ENCODE data around the gene PLPP2.

Gene PLPP2

DNA sequence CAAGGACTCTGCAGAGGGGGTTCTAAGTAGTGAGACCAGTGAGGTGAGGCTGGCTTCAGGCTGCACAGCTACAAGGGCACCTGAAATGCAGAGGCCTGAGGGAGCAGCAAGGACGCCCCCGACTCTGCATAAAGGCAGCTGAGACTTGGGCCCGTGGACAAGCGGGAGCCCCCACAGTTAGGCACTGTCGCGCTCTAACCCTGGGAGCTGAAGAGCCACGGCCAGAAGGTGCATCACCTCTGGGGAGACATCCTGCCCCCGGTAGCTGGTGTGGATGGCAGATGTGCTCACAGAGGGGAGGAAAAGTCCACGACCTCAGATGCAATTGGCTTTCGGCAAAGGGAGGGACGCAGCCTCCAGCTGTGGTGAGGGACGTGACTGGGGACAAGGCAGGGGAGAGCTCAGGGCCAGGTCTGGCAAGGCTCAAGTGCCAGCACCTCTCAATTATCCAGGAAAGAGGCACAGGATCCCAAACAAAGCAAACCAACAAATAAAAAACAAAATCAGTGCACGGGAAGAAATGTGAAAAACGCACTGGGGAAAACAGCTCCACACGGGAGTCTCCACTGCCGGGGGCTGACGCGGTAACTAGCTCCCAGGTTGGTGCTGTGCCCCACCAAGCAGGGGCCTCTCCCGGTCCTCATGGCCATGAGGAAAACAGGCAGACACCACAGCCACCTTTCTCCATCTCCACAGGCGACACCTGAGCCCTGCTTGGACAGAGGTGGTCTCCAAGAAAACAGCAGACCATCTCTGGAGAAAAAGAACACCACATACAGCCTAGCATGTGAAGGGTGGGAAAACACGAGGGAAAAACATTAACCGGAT is 23.0 kb upstream of the PLPP2 start:
- Histone ChIP-seq H3K23ac (ENCODE audit: low read length) (no peak overlapping the region), H3K79me2 (ENCODE audit: control insufficient read depth, insufficient read depth, low read length) (peaks cover 5% of the 10 kb centered on the region), H3K56ac (ENCODE audit: low read length) (no peak overlapping the region), H4K8ac (ENCODE audit: low read depth, low read length) (no peak overlapping the region), H3K4me2 (ENCODE audit: low read length) (no peak overlapping the region), H3K4ac (ENCODE audit: low read depth, low read length) (no peak overlapping the region), H3K27ac (ENCODE audit: low read depth, low read length) (no peak overlapping the region), H3K27me3 (ENCODE audit: insufficient read depth, low read length, poor library complexity) (no peaks in the 10 kb centered on the region), H2BK15ac (replicated peaks; ENCODE audit: low read depth) (no peak overlapping the region), H2BK5ac (ENCODE audit: low read length) (no peak overlapping the region), H3K18ac (ENCODE audit: low read length) (no peak overlapping the region), H2AK5ac (ENCODE audit: low read length) (no peak overlapping the region), H3K9ac (ENCODE audit: low read length) (no peak overlapping the region), H3K4me3 (ENCODE audit: low read length) (no peak overlapping the region), H4K5ac (ENCODE audit: low read length) (no peak overlapping the region), H3K4me1 (ENCODE audit: control insufficient read depth, low read depth, low read length) (no peaks in the 10 kb centered on the region), H2BK120ac (ENCODE audit: low read depth, low read length) (no peak overlapping the region), H3K36me3 (ENCODE audit: control insufficient read depth, insufficient read depth, low read length) (peaks cover 14% of the 10 kb centered on the region), H3K79me1 (ENCODE audit: low read length) (peaks cover 13% of the 10 kb centered on the region)
- no peak for DNase-seq
- WGBS (ENCODE audit: extremely low coverage, insufficient coverage, low lambda C conversion rate): no CpG with 5 or more reads among the region's 22 CpGs

DNA sequence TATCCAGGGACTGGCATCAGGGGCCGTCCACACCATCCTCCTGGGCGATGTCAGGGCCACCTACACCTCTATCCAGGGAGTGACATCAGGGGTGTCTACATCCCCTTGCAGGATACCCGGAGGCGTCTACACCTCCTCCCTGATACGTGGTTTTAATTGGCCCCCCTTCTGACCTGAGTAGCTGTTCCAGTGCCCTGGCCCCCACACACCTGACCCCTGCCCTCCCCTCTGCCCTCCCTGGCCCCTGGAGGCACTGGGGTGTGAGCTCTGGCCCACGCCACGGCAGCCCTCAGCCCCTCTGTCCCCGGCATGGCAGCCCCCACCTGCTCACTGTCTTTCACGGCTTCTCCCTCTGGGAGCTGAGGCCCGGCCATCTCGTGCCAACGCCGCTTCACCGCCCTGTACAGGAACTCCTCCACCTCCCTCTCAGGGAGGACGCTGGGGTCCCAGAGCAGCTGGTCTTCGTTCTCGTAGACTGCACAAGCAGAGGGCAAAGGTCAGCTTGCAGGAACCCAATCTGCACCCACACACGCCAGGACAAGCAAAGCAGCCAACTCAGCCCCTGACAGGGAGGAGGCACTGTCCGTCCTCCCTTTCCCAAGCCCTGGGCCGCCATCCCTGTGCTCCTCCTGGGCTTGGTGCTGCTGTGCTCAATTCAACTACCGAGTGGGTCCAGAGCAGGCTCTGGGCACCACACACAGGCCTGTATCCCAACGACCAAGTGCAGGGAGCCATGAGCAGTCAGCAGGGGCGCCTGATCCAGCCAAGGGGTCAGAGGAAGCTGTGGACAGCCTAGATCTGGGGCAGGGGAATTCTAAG is 22.2 kb upstream of the PLPP2 start:
- Histone ChIP-seq H2BK5ac (ENCODE audit: low read length) (no peak overlapping the region), H3K4me1 (ENCODE audit: control insufficient read depth, low read depth, low read length) (no peaks in the 10 kb centered on the region), H2BK15ac (replicated peaks; ENCODE audit: low read depth) (no peak overlapping the region), H3K23ac (ENCODE audit: low read length) (no peak overlapping the region), H3K36me3 (ENCODE audit: control insufficient read depth, insufficient read depth, low read length) (peaks cover 14% of the 10 kb centered on the region), H3K56ac (ENCODE audit: low read length) (no peak overlapping the region), H3K27ac (ENCODE audit: low read depth, low read length) (no peak overlapping the region), H4K8ac (ENCODE audit: low read depth, low read length) (no peak overlapping the region), H3K9ac (ENCODE audit: low read length) (no peak overlapping the region), H3K27me3 (ENCODE audit: insufficient read depth, low read length, poor library complexity) (no peaks in the 10 kb centered on the region), H3K4me3 (ENCODE audit: low read length) (no peak overlapping the region), H2AK5ac (ENCODE audit: low read length) (no peak overlapping the region), H3K18ac (ENCODE audit: low read length) (no peak overlapping the region), H2BK120ac (ENCODE audit: low read depth, low read length) (no peak overlapping the region), H4K5ac (ENCODE audit: low read length) (no peak overlapping the region), H3K79me1 (ENCODE audit: low read length) (peaks cover 13% of the 10 kb centered on the region), H3K4ac (ENCODE audit: low read depth, low read length) (no peak overlapping the region), H3K79me2 (ENCODE audit: control insufficient read depth, insufficient read depth, low read length) (peaks cover 5% of the 10 kb centered on the region), H3K4me2 (ENCODE audit: low read length) (no peak overlapping the region)
- no peak for DNase-seq
- no CpG with 5 or more reads among the region's 23 CpGs for WGBS (ENCODE audit: extremely low coverage, insufficient coverage, low lambda C conversion rate)

DNA sequence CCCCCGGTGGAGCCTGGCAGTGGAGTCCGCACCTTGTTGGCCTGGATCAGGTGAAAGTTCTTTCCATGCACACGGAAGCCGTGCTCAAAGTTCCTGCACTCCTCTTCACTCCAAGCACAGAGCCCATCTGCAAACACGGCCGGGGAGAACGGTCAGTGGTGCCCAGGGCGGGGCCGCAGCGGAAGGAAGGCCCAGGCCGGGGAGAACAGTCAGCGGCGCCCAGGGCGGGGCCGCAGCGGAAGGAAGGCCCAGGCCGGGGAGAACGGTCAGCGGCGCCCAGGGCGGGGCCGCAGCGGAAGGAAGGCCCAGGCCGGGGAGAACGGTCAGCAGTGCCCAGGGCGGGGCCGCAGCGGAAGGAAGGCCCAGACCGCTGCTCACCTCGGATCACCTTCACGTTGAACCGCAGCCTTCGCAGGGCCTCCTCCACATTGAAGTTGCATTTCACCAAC is 20.6 kb upstream of the PLPP2 start:
- no peak overlapping the region for H2BK5ac ChIP-seq (ENCODE audit: low read length)
- no peak overlapping the region for H3K4me3 ChIP-seq (ENCODE audit: low read length)
- no peak overlapping the region for H3K27ac ChIP-seq (ENCODE audit: low read depth, low read length)
- no peak overlapping the region for H4K8ac ChIP-seq (ENCODE audit: low read depth, low read length)
- H3K23ac ChIP-seq (ENCODE audit: low read length): no peak overlapping the region
- WGBS (ENCODE audit: extremely low coverage, insufficient coverage, low lambda C conversion rate): no CpG with 5 or more reads among the region's 33 CpGs
- H4K5ac ChIP-seq (ENCODE audit: low read length): no peak overlapping the region
- H3K4ac ChIP-seq (ENCODE audit: low read depth, low read length): no peak overlapping the region
- no peak overlapping the region for H3K4me2 ChIP-seq (ENCODE audit: low read length)
- H3K79me1 ChIP-seq (ENCODE audit: low read length): peaks cover 13% of the 10 kb centered on the region
- no peak overlapping the region for H2BK15ac ChIP-seq (replicated peaks; ENCODE audit: low read depth)
- no peak overlapping the region for H3K9ac ChIP-seq (ENCODE audit: low read length)
- H3K18ac ChIP-seq (ENCODE audit: low read length): no peak overlapping the region
- H2BK120ac ChIP-seq (ENCODE audit: low read depth, low read length): no peak overlapping the region
- no peaks in the 10 kb centered on the region for H3K27me3 ChIP-seq (ENCODE audit: insufficient read depth, low read length, poor library complexity)
- H3K79me2 ChIP-seq (ENCODE audit: control insufficient read depth, insufficient read depth, low read length): peaks cover 5% of the 10 kb centered on the region
- H2AK5ac ChIP-seq (ENCODE audit: low read length): no peak overlapping the region
- no peaks in the 10 kb centered on the region for H3K4me1 ChIP-seq (ENCODE audit: control insufficient read depth, low read depth, low read length)
- peaks cover 16% of the 10 kb centered on the region for H3K36me3 ChIP-seq (ENCODE audit: control insufficient read depth, insufficient read depth, low read length)
- no peak for DNase-seq
- H3K56ac ChIP-seq (ENCODE audit: low read length): no peak overlapping the region

DNA sequence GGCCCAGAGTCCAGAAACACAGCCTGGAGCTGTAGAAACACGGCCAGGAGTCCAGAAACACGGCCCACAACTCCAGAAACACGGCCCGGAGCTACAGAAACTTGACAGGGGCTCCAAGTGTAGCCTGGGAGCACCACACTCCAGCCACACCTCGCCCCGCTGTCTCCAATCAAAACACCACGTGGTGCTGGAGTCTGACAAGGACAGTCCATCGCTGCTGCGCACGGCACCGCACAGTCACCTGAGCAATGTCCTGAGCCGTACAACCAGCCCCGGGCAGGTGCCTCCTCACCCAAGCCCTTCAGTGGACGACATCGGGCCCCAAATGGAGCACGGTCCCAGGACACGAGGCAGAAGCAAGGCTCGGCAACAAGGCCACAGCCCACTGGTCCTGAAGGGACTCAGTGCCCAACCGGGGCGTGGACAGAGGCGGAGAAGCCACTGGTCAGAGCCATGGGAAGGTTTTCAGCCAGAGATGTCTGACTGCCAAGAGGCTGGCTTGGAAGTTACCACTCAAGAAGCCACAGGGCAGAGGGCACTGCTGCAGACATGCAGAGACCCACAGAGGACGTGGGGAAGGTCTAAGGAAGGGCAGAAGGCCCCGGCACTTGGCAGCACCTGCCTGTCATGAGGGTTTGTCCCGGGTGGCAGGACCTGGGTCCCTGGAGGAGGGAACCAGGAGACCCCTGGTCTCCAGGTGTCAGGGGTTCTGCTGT is 19.7 kb upstream of the PLPP2 start:
- no peak overlapping the region for H3K23ac ChIP-seq (ENCODE audit: low read length)
- H4K5ac ChIP-seq (ENCODE audit: low read length): no peak overlapping the region
- H3K4me1 ChIP-seq (ENCODE audit: control insufficient read depth, low read depth, low read length): no peaks in the 10 kb centered on the region
- peaks cover 5% of the 10 kb centered on the region for H3K79me2 ChIP-seq (ENCODE audit: control insufficient read depth, insufficient read depth, low read length)
- H3K56ac ChIP-seq (ENCODE audit: low read length): no peak overlapping the region
- no peak overlapping the region for H2BK15ac ChIP-seq (replicated peaks; ENCODE audit: low read depth)
- no peak overlapping the region for H3K4me2 ChIP-seq (ENCODE audit: low read length)
- no peak overlapping the region for H2BK120ac ChIP-seq (ENCODE audit: low read depth, low read length)
- no peak overlapping the region for H3K9ac ChIP-seq (ENCODE audit: low read length)
- H3K27me3 ChIP-seq (ENCODE audit: insufficient read depth, low read length, poor library complexity): no peaks in the 10 kb centered on the region
- H2AK5ac ChIP-seq (ENCODE audit: low read length): no peak overlapping the region
- peaks cover 16% of the 10 kb centered on the region for H3K36me3 ChIP-seq (ENCODE audit: control insufficient read depth, insufficient read depth, low read length)
- WGBS (ENCODE audit: extremely low coverage, insufficient coverage, low lambda C conversion rate): no CpG with 5 or more reads among the region's 24 CpGs
- H2BK5ac ChIP-seq (ENCODE audit: low read length): no peak overlapping the region
- no peak for DNase-seq
- no peak overlapping the region for H3K18ac ChIP-seq (ENCODE audit: low read length)
- peaks cover 13% of the 10 kb centered on the region for H3K79me1 ChIP-seq (ENCODE audit: low read length)
- H4K8ac ChIP-seq (ENCODE audit: low read depth, low read length): no peak overlapping the region
- no peak overlapping the region for H3K27ac ChIP-seq (ENCODE audit: low read depth, low read length)
- no peak overlapping the region for H3K4ac ChIP-seq (ENCODE audit: low read depth, low read length)
- no peak overlapping the region for H3K4me3 ChIP-seq (ENCODE audit: low read length)

DNA sequence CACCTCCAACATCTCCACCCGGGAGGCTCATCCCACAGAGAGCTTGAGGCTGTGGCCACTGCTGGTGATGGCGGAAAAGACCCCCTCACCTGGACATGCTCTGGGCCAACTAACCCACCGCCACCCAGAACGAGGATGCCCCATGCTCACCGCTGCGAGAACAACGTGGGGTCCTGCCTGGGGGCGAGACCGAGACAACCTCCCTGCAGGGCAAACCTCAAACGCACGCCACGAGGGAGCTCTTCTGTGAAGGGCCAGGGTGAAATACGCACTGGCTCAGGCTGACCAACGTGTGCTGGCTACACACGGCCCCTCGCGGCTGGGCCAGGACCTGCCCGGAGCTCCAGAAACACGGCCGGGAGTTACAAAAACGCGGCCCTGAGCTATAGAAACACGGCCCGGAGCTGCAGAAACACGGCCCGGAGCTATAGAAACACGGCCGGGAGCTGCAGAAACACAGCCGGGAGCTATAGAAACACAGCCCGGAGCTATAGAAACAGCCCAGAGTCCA is 19.0 kb upstream of the PLPP2 start:
- H3K79me1 ChIP-seq (ENCODE audit: low read length): peaks cover 8% of the 10 kb centered on the region
- H3K27me3 ChIP-seq (ENCODE audit: insufficient read depth, low read length, poor library complexity): no peaks in the 10 kb centered on the region
- no peaks in the 10 kb centered on the region for H3K4me1 ChIP-seq (ENCODE audit: control insufficient read depth, low read depth, low read length)
- H4K8ac ChIP-seq (ENCODE audit: low read depth, low read length): no peak overlapping the region
- H2BK5ac ChIP-seq (ENCODE audit: low read length): no peak overlapping the region
- DNase-seq: no peak
- no peak overlapping the region for H3K4ac ChIP-seq (ENCODE audit: low read depth, low read length)
- H2BK15ac ChIP-seq (replicated peaks; ENCODE audit: low read depth): no peak overlapping the region
- H3K27ac ChIP-seq (ENCODE audit: low read depth, low read length): no peak overlapping the region
- H3K56ac ChIP-seq (ENCODE audit: low read length): no peak overlapping the region
- no peak overlapping the region for H4K5ac ChIP-seq (ENCODE audit: low read length)
- peaks cover 16% of the 10 kb centered on the region for H3K36me3 ChIP-seq (ENCODE audit: control insufficient read depth, insufficient read depth, low read length)
- no peak overlapping the region for H3K18ac ChIP-seq (ENCODE audit: low read length)
- H3K79me2 ChIP-seq (ENCODE audit: control insufficient read depth, insufficient read depth, low read length): peaks cover 1% of the 10 kb centered on the region
- H3K9ac ChIP-seq (ENCODE audit: low read length): no peak overlapping the region
- no peak overlapping the region for H2BK120ac ChIP-seq (ENCODE audit: low read depth, low read length)
- no peak overlapping the region for H3K4me3 ChIP-seq (ENCODE audit: low read length)
- H3K23ac ChIP-seq (ENCODE audit: low read length): no peak overlapping the region
- no peak overlapping the region for H2AK5ac ChIP-seq (ENCODE audit: low read length)
- H3K4me2 ChIP-seq (ENCODE audit: low read length): no peak overlapping the region
- WGBS (ENCODE audit: extremely low coverage, insufficient coverage, low lambda C conversion rate): no CpG with 5 or more reads among the region's 30 CpGs
